ENCODE results near the gene SGMS1. TPM values are rescaled to one million over a fixed set of nuclear protein-coding genes. Genes with fewer than 3 reads are reported as not detected.

Gene SGMS1
- total and polyA plus RNA-seq, 2 experiments from 2014 or later, result 15.0 to 34.7 TPM

DNA sequence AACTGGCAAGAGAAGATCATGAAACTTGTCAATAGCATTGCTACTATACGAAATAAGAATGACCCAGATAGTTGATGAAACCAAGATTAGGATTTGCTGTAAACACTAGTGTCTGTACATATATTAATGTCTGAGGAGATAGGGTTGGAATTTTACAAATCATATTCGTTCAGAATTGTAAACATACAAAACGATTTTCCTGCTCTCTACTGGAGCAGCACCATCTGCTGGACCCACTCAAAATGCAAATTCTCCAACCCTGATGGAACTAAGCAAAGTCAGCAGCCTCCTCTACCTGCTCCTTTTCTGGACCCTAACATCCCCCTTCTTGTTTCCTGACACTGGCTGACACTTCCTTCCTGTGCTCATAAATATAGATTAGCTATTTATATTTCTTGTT, 29.4 kb upstream of the SGMS1 start:
- Mint-ChIP-seq H3K27me3 (ENCODE audit: insufficient read depth, low read depth, poor library complexity) (no peaks in the 10 kb centered on the region), H3K27ac (no peak overlapping the region), H3K4me1 (peaks cover 9% of the 10 kb centered on the region), H3K36me3 (ENCODE audit: low read depth) (no peaks in the 10 kb centered on the region), H3K9me3 (no peaks in the 10 kb centered on the region; the same call in 2 of the 3 replicates), H3K4me3 (no peak overlapping the region)
- no peaks in the 10 kb centered on the region for H3K27me3 ChIP-seq (ENCODE audit: insufficient read depth)
- no peaks in the 10 kb centered on the region for H3K4me1 ChIP-seq (ENCODE audit: insufficient read depth)
- peaks cover 4% of the 10 kb centered on the region; the same call in 1 of the 2 replicates for H3K9me2 ChIP-seq (ENCODE audit: insufficient read depth)
- no peak overlapping the region for H2AFZ ChIP-seq
- H3K27ac ChIP-seq (ENCODE audit: low read depth), result no peak overlapping the region
- H3K79me2 ChIP-seq (replicated peaks; ENCODE audit: insufficient read depth), result no peaks in the 10 kb centered on the region
- no peaks in the 10 kb centered on the region for H3K36me3 ChIP-seq (ENCODE audit: insufficient read depth)
- ATAC-seq (peak; percentile 47; the same call in 2 of the 3 replicates), DNase-seq (ENCODE audit: low spot score) (peak; percentile 12)
- no peaks in the 10 kb centered on the region for H4K20me1 ChIP-seq (replicated peaks; ENCODE audit: insufficient read depth)
- H3F3A ChIP-seq (replicated peaks; ENCODE audit: low read depth), result no peaks in the 10 kb centered on the region
- no peak overlapping the region for H3K4me3 ChIP-seq
- no peak overlapping the region for H3K4me2 ChIP-seq
- TF ChIP-seq EZH2 (IDR thresholded peaks at IDR 0.05; ENCODE audit: low read depth, unreplicated experiment) (no peak), EZH2phosphoT487 (IDR thresholded peaks at IDR 0.05; ENCODE audit: unreplicated experiment) (no peak), POLR2AphosphoS5 (IDR thresholded peaks at IDR 0.05; ENCODE audit: low read depth) (no peak)
- TF ChIP-seq, protein P1, sequence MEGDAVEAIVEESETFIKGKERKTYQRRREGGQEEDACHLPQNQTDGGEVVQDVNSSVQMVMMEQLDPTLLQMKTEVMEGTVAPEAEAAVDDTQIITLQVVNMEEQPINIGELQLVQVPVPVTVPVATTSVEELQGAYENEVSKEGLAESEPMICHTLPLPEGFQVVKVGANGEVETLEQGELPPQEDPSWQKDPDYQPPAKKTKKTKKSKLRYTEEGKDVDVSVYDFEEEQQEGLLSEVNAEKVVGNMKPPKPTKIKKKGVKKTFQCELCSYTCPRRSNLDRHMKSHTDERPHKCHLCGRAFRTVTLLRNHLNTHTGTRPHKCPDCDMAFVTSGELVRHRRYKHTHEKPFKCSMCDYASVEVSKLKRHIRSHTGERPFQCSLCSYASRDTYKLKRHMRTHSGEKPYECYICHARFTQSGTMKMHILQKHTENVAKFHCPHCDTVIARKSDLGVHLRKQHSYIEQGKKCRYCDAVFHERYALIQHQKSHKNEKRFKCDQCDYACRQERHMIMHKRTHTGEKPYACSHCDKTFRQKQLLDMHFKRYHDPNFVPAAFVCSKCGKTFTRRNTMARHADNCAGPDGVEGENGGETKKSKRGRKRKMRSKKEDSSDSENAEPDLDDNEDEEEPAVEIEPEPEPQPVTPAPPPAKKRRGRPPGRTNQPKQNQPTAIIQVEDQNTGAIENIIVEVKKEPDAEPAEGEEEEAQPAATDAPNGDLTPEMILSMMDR (conservative IDR thresholded peaks at IDR 0.05; ENCODE audit: low read depth in 2 of 2), result peak; percentile 32 to 56; a peak in 3 of 4 replicates

DNA sequence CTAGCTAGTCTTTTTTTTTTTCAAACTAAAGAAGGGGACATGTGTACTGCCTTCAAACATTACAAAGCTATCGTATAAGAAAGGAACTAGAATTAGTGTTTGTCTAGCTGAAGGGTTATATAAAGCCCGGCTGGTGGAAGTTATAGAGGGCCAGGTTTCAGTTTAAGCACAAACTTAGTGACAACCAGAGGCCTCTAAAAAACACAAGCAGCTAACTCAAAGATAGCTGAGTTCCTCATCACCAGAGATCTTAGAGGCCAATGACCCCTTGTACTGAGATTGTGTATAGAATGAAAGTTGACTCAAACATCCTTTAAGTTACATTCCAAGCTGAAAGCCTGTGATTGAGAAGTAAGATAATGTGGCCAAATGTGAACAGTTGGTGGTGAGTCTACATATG, 28.1 kb upstream of the SGMS1 start:
- H3K79me2 ChIP-seq (replicated peaks; ENCODE audit: insufficient read depth), result no peaks in the 10 kb centered on the region
- no peak overlapping the region for H3K27ac Mint-ChIP-seq
- H3F3A ChIP-seq (replicated peaks; ENCODE audit: low read depth), result no peaks in the 10 kb centered on the region
- no peaks in the 10 kb centered on the region for H3K36me3 ChIP-seq (ENCODE audit: insufficient read depth)
- peaks cover 9% of the 10 kb centered on the region for H3K4me1 Mint-ChIP-seq
- H3K4me2 ChIP-seq, result no peak overlapping the region
- H2AFZ ChIP-seq, result no peak overlapping the region
- H3K9me3 Mint-ChIP-seq, result no peaks in the 10 kb centered on the region; the same call in 2 of the 3 replicates
- H3K27me3 Mint-ChIP-seq (ENCODE audit: insufficient read depth, low read depth, poor library complexity), result peaks cover under 1% of the 10 kb centered on the region
- H3K4me3 ChIP-seq, result no peak overlapping the region
- H3K36me3 Mint-ChIP-seq (ENCODE audit: low read depth), result no peaks in the 10 kb centered on the region
- no peaks in the 10 kb centered on the region for H3K27me3 ChIP-seq (ENCODE audit: insufficient read depth)
- H3K27ac ChIP-seq (ENCODE audit: low read depth), result no peak overlapping the region
- H3K9me2 ChIP-seq (ENCODE audit: insufficient read depth), result peaks cover 4% of the 10 kb centered on the region; the same call in 1 of the 2 replicates
- DNase-seq (ENCODE audit: low spot score), result no peak
- H3K4me3 Mint-ChIP-seq, result no peak overlapping the region
- ATAC-seq, result no peak
- no peaks in the 10 kb centered on the region for H4K20me1 ChIP-seq (replicated peaks; ENCODE audit: insufficient read depth)
- no peaks in the 10 kb centered on the region for H3K4me1 ChIP-seq (ENCODE audit: insufficient read depth)
- TF ChIP-seq ZNF114 (CRISPR knock-in tag; IDR thresholded peaks at IDR 0.05), result no peak
- no peak for TF ChIP-seq NANOG (IDR thresholded peaks at IDR 0.05; ENCODE audit: borderline replicate concordance)
- TF ChIP-seq JUNB (IDR thresholded peaks at IDR 0.05; ENCODE audit: unreplicated experiment), result no peak
- TF ChIP-seq, protein P2, sequence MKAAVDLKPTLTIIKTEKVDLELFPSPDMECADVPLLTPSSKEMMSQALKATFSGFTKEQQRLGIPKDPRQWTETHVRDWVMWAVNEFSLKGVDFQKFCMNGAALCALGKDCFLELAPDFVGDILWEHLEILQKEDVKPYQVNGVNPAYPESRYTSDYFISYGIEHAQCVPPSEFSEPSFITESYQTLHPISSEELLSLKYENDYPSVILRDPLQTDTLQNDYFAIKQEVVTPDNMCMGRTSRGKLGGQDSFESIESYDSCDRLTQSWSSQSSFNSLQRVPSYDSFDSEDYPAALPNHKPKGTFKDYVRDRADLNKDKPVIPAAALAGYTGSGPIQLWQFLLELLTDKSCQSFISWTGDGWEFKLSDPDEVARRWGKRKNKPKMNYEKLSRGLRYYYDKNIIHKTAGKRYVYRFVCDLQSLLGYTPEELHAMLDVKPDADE (IDR thresholded peaks at IDR 0.05), result no peak
- no peak for TF ChIP-seq CREB1 (CRISPR knock-in tag; IDR thresholded peaks at IDR 0.05; ENCODE audit: low read depth)
- TF ChIP-seq ZNF331 (CRISPR knock-in tag; IDR thresholded peaks at IDR 0.05; ENCODE audit: low read depth), result no peak
- TF ChIP-seq EZH2phosphoT487 (IDR thresholded peaks at IDR 0.05; ENCODE audit: unreplicated experiment), result no peak
- TF ChIP-seq EZH2 (IDR thresholded peaks at IDR 0.05; ENCODE audit: low read depth, unreplicated experiment), result no peak
- TF ChIP-seq, protein P3, sequence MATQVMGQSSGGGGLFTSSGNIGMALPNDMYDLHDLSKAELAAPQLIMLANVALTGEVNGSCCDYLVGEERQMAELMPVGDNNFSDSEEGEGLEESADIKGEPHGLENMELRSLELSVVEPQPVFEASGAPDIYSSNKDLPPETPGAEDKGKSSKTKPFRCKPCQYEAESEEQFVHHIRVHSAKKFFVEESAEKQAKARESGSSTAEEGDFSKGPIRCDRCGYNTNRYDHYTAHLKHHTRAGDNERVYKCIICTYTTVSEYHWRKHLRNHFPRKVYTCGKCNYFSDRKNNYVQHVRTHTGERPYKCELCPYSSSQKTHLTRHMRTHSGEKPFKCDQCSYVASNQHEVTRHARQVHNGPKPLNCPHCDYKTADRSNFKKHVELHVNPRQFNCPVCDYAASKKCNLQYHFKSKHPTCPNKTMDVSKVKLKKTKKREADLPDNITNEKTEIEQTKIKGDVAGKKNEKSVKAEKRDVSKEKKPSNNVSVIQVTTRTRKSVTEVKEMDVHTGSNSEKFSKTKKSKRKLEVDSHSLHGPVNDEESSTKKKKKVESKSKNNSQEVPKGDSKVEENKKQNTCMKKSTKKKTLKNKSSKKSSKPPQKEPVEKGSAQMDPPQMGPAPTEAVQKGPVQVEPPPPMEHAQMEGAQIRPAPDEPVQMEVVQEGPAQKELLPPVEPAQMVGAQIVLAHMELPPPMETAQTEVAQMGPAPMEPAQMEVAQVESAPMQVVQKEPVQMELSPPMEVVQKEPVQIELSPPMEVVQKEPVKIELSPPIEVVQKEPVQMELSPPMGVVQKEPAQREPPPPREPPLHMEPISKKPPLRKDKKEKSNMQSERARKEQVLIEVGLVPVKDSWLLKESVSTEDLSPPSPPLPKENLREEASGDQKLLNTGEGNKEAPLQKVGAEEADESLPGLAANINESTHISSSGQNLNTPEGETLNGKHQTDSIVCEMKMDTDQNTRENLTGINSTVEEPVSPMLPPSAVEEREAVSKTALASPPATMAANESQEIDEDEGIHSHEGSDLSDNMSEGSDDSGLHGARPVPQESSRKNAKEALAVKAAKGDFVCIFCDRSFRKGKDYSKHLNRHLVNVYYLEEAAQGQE (IDR thresholded peaks at IDR 0.05; ENCODE audit: unreplicated experiment), result no peak
- no peak for TF ChIP-seq POLR2AphosphoS5 (IDR thresholded peaks at IDR 0.05; ENCODE audit: low read depth)
- TF ChIP-seq, protein P1 (conservative IDR thresholded peaks at IDR 0.05; ENCODE audit: low read depth in 2 of 2), result no peak
- TF ChIP-seq STAT1 (IDR thresholded peaks at IDR 0.05; ENCODE audit: unreplicated experiment), result no peak
